HEK293T (cell line): ENCODE data around the gene RHBDD1.

ENCODE experiments used
- CTCF ChIA-PET: fragments of 350-600 bp; formaldehyde crosslinking; extraction: SDS; loops from one replicate; lab custom pipeline; 2021; ENCODE audit warnings: antibody characterized with exemption, inconsistent platforms; lab: Yijun Ruan, JAX
- POLR2A ChIA-PET: fragments of 350-600 bp; formaldehyde crosslinking; extraction: SDS; loops from one replicate; lab custom pipeline; 2020; ENCODE audit warnings: antibody characterized with exemption, inconsistent platforms; lab: Yijun Ruan, JAX
- DNase-seq: peaks from one replicate; pipeline ENCODE4 v3.0.0; 2012; ENCODE audit warnings: mixed read lengths; ENCODE audit errors: extremely low spot score
- ARNT ChIP-seq: fragments of 450-650 bp; IDR thresholded peaks from 2 replicates; pipeline ENCODE4 v1.6.1; 2017; ENCODE audit warnings: mild to moderate bottlenecking
- BHLHE40 ChIP-seq: fragments of 450-650 bp; IDR thresholded peaks from 2 replicates; pipeline ENCODE4 v1.6.1; 2016; ENCODE audit warnings: mild to moderate bottlenecking, moderate library complexity, borderline replicate concordance
- CTBP1 ChIP-seq: fragments of 450-650 bp; IDR thresholded peaks from 2 replicates; pipeline ENCODE4 v1.6.1; 2016; ENCODE audit warnings: borderline replicate concordance
- ELF4 ChIP-seq: fragments of 450-650 bp; IDR thresholded peaks from 2 replicates; pipeline ENCODE4 v1.6.1; 2017; ENCODE audit warnings: antibody characterized with exemption
- FOXA1 ChIP-seq: fragments of 450-650 bp; IDR thresholded peaks from 2 replicates; pipeline ENCODE4 v1.6.1; 2016; ENCODE audit warnings: mild to moderate bottlenecking
- FOXK2 ChIP-seq: fragments of 450-650 bp; IDR thresholded peaks from 2 replicates; pipeline ENCODE4 v1.6.1; 2016; ENCODE audit warnings: mild to moderate bottlenecking
- FOXM1 ChIP-seq: fragments of 450-650 bp; IDR thresholded peaks from 2 replicates; pipeline ENCODE4 v1.6.1; 2017; ENCODE audit warnings: mild to moderate bottlenecking, borderline replicate concordance
- HDGF ChIP-seq: fragments of 450-650 bp; IDR thresholded peaks from 2 replicates; pipeline ENCODE4 v1.6.1; 2017; ENCODE audit warnings: antibody characterized with exemption, borderline replicate concordance
- L3MBTL2 ChIP-seq: fragments of 450-650 bp; conservative IDR thresholded peaks from 2 replicates; pipeline ENCODE4 v1.6.1; 2016; ENCODE audit warnings: mild to moderate bottlenecking
- LEF1 ChIP-seq: fragments of 450-650 bp; IDR thresholded peaks from 2 replicates; pipeline ENCODE4 v1.6.1; 2017; ENCODE audit warnings: mild to moderate bottlenecking, borderline replicate concordance
- NFRKB ChIP-seq: fragments of 450-650 bp; IDR thresholded peaks from 2 replicates; pipeline ENCODE4 v1.6.1; 2016; ENCODE audit warnings: mild to moderate bottlenecking, moderate library complexity
- SP1 ChIP-seq: fragments of 450-650 bp; IDR thresholded peaks from 2 replicates; pipeline ENCODE4 v1.6.1; 2017
- SUZ12 ChIP-seq: fragments of 450-650 bp; IDR thresholded peaks from 2 replicates; pipeline ENCODE4 v1.6.1; 2016; ENCODE audit warnings: mild to moderate bottlenecking
- TARDBP ChIP-seq: fragments of 450-650 bp; IDR thresholded peaks from 2 replicates; pipeline ENCODE4 v1.6.1; 2016
- ZNF384 ChIP-seq: fragments of 450-650 bp; IDR thresholded peaks from 2 replicates; pipeline ENCODE4 v1.6.1; 2016
- TF ChIP-seq, protein P1 (sequence below): fragments of 450-650 bp; IDR thresholded peaks from 2 replicates; pipeline ENCODE4 v1.6.1; 2016

RHBDD1 gene, protein sequence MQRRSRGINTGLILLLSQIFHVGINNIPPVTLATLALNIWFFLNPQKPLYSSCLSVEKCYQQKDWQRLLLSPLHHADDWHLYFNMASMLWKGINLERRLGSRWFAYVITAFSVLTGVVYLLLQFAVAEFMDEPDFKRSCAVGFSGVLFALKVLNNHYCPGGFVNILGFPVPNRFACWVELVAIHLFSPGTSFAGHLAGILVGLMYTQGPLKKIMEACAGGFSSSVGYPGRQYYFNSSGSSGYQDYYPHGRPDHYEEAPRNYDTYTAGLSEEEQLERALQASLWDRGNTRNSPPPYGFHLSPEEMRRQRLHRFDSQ

DNA sequence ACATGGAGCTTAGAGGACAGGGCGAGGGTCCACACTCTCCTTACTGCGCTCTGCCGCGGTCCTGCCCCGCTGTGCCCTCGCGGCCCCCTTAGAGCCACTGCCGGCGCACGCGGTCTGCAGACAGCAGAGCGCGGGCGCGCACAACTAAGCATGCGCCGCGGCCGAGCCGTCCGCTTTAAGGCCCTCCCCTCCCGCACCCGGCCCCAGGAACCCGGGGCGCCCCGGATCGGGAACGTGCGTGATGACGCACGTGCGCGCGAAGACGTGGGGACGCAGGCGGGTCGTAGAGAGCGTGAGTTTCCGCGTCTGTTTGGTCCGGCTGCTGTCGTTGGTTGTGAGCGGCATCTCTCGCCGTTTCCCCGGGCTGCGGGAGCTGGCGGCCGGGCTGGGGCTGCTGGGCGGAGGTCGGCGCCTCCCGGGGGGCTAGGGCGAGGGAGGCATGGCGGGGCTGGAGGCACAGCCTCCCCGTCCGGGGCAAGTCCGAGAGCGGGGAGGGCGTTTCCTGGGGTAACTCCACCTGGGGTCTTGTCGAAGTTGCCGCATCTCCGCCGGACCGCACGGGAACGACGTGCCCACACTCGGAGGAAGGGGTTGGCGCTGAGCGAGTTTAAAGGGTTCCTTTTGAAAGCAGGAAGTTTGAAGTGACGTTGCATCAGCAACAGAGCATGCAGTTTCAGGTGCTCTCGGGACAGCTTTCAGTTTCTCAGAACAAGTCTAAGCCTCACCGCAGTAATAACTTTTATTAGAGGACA lies at the start of gene RHBDD1:
TSS of gene RHBDD1 (plus strand) at position 259 of the 752 bp plus-strand sequence. CDS start 28,640 bp downstream, outside the sequence.
- DNase-seq = peak; percentile 92
- ChIA-PET POLR2A (interaction anchor here (0.5 to 1.3 kb wide), 3 partner anchors 9 to 23 kb away, joined by 3 to 6 read pairs (median 3); no protein-coding TSS in a partner anchor), CTCF (no interaction called here)
- peak; percentile 100 for TF ChIP-seq L3MBTL2
- no peak for TF ChIP-seq FOXA1
- TF ChIP-seq HDGF = no peak
- no peak for TF ChIP-seq SUZ12
- no peak for TF ChIP-seq BHLHE40
- TF ChIP-seq CTBP1 = no peak
- peak; percentile 7; the same call in 1 of the 2 replicates for TF ChIP-seq ELF4
- TF ChIP-seq FOXM1 = 0 out of 2 replicates have a peak, but pooled peaks have one; percentile 3
- no peak for TF ChIP-seq FOXK2
- TF ChIP-seq TARDBP = no peak
- TF ChIP-seq SP1 = no peak
- TF ChIP-seq, protein P1, sequence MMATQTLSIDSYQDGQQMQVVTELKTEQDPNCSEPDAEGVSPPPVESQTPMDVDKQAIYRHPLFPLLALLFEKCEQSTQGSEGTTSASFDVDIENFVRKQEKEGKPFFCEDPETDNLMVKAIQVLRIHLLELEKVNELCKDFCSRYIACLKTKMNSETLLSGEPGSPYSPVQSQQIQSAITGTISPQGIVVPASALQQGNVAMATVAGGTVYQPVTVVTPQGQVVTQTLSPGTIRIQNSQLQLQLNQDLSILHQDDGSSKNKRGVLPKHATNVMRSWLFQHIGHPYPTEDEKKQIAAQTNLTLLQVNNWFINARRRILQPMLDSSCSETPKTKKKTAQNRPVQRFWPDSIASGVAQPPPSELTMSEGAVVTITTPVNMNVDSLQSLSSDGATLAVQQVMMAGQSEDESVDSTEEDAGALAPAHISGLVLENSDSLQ = 0 out of 2 replicates have a peak, but pooled peaks have one; percentile 8
- no peak for TF ChIP-seq ZNF384
- no peak for TF ChIP-seq NFRKB
- no peak for TF ChIP-seq ARNT
- TF ChIP-seq LEF1 = no peak

DNA sequence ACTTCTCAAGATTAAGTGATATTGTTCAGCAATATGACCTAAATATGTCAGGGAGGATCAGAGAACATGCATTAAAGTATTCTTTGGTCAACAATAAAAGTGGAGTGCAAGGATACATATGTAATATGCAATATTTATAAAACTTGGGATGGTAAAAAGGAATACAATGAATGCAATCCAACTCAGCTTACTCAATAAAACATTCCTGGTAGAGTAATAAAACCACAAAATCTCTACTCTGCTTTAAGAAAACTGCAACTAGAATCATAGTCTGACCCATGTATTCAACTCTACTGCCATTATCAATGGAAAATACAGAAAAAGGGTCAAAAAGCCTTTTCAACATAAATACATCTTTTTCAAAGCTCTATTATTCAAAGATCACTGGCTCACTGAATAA lies 47.8 kb upstream of the RHBDD1 start:
- POLR2A ChIA-PET = no interaction called here
- CTCF ChIA-PET = no interaction called here
- DNase-seq = no peak
- TF ChIP-seq SUZ12 (no peak), LEF1 (no peak), HDGF (no peak), FOXM1 (no peak), ELF4 (no peak), NFRKB (no peak), FOXA1 (no peak), ZNF384 (no peak), CTBP1 (no peak)
- TF ChIP-seq, protein P1 = no peak

DNA sequence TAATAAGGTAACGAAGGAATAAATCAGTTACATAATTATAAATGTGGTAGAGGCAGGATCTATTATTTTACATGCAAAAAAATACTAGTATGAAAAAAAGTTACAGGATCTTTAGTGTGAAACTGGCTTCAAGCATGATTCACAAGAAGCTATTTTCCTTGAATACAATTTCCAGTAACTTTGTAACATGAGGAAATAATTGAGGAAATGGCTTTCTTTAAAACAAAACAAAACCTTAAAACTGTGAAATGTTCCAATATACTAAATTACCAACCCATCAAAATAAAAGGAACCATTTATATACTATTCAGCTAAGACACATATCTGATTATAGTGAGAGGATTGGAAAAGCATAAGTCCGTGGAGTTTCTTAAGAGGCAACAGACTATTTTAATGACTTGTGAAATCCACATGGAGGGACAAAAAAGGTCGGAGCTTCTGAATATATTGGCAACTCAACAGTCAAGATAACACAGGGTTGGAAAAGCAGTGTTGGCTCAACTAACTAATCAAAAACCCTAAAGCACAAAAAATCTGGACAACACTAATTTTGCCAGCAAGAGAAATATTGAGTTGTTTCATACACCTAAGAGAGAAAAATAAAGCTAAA lies 46.9 kb upstream of the RHBDD1 start:
- no peak for DNase-seq
- POLR2A ChIA-PET = no interaction called here
- TF ChIP-seq HDGF (no peak), ELF4 (no peak), ZNF384 (no peak), SP1 (no peak), LEF1 (no peak), FOXA1 (no peak), CTBP1 (no peak), SUZ12 (no peak)
- TF ChIP-seq, protein P1 = no peak
- CTCF ChIA-PET = no interaction called here

DNA sequence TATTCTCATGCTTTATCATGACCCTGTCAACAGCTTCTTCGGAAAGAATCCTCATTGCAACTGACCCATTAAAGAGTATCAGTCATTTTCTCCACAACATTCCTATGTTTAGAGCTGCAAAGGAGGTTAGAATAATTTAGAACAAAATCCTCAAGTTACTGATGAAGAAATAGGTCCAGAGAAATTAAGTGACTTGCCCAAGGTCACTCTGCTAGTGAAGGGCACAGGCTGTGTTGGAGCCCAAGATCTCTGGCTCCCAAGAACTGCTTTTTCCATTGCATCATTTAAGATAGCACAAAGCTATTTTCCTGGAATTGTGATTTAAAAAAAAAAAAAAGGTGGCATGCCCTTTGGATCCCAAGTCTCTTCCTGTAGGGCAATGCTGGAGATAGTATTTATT lies 45.8 kb upstream of the RHBDD1 start:
- ChIA-PET POLR2A (no interaction called here), CTCF (no interaction called here)
- TF ChIP-seq ELF4 = no peak
- no peak for TF ChIP-seq SP1
- no peak for TF ChIP-seq HDGF
- no peak for TF ChIP-seq FOXM1
- TF ChIP-seq LEF1 = no peak
- no peak for DNase-seq

DNA sequence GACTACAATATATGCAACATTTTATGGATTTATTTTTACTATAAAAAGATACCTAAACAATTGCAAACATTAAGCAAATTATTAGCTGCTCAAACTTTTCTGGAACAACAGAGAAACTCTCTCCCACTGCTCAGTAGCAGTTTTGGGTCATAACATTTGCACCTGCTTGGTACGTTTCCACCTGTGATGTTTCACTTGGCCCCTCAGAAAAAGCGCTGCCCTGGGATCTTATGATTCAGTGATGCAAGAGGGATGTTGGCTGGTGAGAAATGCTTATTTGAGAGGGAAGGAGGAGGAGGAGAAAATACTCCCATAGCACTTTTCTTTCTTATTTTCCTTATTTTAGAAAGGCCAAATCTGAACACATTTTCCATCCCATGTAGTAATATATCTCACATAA lies 45.4 kb upstream of the RHBDD1 start:
- DNase-seq = no peak
- ChIA-PET POLR2A (no interaction called here), CTCF (no interaction called here)
- no peak for TF ChIP-seq HDGF
- TF ChIP-seq NFRKB = no peak
- TF ChIP-seq FOXM1 = no peak
- no peak for TF ChIP-seq TARDBP
- TF ChIP-seq, protein P1 = no peak
- TF ChIP-seq SUZ12 = no peak
- TF ChIP-seq L3MBTL2 = no peak
- no peak for TF ChIP-seq CTBP1
- TF ChIP-seq FOXK2 = no peak
- TF ChIP-seq ARNT = no peak
- no peak for TF ChIP-seq ELF4
- TF ChIP-seq BHLHE40 = no peak
- no peak for TF ChIP-seq SP1
